NCI-H82 (cell line): ENCODE results near the gene CEACAM20.
A peak's percentile ranks its signal among the peaks of the same experiment; 100 is the strongest.

ENCODE experiments used
- DNase-seq: peaks from one replicate; lab custom pipeline; 2025; lab: John Stamatoyannopoulos, UW

Gene CEACAM20

DNA sequence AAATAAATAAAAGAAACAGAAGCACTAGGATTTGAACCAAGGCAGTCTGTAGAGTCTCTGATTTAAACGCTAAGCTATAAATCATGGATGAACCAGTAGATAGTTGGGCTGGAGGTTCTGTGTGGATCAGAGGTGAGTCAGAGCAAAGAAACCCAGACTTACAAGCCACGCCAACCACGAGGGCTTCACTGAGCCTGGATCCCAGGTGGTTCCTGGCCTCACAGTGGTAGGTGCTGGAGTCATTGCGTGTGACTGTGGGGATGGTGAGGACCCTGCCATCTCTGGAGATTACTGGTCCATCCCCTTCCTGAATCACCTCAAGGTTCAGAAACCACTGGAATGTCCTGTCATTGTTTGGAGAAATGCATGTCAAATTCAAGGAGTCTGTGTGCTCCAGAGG is 19.3 kb upstream of the CEACAM20 start:
- no peak for DNase-seq

DNA sequence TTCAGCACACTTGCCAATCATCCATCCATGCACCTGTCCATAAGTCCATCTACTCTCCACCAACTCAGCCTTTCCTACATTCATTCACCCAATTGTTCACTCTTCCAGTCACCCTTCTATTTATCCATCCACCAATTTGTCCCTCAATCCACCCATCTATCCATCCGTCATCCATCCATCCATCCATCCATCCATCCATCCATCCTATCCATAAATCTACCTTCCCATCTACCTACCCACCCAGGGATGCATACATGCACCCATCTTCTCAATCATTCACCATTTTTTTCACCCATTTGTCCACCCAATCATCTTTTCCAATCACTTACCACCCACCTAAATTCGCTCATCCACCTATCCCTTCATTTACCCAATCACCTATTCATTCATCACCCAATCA is 14.6 kb upstream of the CEACAM20 start:
- no peak for DNase-seq

DNA sequence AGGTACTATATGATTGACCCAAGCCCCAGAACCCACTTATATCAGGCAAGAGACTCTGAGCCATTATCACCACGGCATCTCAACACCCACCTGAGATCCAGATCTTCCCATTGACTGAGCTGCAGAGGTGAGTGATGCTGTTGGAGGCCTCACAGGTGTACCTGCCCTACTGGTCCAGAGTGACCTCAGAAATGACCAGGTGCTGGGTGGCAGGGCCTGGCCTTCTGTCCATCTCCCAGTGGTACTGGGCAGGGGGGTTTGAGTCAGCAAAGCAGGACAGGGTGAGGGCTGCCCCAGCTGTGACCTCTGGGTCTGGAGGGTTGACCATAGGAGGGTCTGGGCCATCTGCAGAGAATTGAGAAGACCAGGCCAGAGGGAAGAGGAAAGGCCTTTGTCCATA is 13.2 kb upstream of the CEACAM20 start:
- no peak for DNase-seq

DNA sequence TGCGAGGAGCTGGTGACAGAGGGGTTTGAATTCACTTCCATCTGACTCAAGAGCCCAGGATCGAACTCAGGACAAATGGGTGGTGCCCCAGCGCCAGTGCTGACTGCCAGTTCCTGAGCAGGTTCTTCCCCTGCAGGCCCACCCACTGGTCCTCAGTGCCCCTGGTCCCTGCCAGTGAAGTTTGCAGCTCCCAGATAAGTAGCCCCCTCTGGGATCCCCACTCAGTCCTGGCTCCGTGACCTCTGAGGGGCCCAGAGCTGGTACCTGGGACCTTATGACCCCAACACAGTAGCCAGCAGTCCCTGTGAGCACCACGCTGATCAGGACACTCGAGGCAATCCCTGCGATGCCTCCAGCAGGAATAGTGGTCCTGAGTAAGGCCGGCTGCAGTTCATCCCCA is 11.3 kb upstream of the CEACAM20 start:
- no peak for DNase-seq

DNA sequence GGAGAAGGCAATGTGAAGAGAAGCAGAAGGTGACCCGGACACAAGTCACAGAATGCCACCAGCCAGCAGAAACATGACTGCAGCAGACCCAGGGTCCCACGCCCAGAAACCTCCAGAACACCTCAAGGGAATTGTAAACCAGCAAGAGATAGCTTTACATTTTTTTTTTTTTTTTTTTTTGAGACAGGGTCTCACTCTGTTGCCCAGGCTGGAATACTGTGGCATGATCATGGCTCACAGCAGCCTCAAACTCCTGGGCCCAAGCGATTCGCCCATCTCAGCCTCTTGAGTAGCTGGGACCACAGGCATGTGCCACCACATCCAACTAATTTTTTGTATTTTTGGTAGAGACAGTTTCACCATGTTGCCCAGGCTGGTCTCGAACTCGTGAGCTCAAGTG is 10.5 kb upstream of the CEACAM20 start:
- DNase-seq: no peak

DNA sequence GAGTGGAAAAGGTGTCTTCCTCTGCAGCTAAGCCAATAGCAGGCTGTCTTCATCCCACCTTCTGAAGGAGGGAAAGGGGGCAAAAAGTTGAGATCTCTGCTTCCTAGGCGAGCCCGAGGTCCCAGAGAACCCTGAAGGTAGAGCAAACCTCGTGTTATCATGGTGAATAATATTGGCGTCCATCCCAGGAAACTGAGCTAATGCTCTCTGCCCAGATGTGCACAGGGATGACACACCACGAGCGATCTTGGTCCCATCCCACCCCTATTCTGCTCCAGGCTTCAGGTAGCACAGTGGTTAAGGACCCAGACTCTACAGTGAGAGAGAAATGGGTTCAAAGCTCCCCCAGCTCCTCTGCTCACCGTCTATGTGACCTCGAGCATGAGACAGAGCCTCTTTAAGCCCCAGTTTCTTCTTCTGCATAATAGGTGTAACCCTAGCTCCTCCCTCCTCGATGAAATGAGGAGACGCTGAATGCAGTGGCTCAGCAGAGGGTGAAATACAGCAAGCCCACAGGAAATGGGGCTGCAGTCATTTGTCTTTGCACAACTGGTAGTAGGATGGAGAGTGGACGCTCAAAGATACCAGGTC is 9.9 kb upstream of the CEACAM20 start:
- DNase-seq: no peak

DNA sequence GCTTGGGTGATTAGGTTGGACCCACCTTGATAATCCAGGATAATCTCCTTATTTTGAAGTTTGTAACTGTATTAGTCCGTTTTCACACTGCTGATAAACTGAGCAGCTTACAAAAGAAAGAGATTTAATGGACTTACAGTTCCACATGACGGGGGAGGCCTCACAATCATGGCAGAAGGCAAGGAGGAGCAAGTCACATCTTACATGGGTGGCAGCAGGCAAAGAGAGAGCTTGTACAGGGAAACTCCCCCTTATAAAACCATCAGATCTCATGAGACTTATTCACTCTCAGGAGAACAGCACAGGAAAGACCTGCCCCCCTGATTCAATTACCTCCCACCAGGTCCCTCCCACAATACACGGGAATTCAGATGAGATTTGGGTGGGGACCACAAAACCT is 5.9 kb upstream of the CEACAM20 start:
- DNase-seq: peak; percentile 47

DNA sequence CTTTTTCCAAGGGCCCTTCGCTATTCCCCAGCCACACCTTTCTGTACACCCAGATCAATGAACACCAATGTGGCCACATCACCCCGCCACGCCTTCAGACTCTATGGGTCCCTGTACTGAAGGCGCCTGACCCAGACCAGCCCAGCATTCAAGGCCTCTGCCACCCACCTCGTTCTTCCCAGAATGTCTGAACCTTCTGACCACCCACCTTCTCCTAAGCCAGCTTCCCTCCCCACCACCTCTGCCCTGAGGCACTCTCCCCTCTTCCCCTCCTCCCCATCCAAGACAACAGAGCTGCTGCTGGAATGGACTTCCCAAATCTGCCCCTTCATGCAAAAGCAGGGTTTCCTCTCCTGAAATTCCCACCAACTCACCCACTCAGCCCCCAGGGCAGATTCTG is 3.3 kb upstream of the CEACAM20 start:
- DNase-seq: no peak

DNA sequence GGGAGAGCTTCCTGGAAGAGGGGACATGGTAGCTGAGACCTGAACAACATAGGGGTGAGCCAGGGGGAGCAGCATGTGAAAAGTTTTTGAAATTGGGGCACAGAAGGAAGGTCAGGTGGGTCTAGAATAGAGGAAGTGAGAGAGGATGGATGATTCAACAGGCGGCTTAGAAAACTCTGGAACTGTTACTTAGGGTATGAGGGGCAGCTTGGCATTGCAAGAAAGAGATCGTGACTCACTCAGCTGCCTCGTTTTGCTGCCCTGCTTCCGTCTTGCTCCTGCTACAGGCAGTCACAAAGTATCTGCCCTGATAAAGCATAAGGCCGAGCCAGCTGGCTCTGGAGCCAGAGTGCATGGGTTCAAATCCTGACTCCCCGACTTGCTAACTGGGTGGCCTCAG is 1.3 kb upstream of the CEACAM20 start:
- DNase-seq: no peak

DNA sequence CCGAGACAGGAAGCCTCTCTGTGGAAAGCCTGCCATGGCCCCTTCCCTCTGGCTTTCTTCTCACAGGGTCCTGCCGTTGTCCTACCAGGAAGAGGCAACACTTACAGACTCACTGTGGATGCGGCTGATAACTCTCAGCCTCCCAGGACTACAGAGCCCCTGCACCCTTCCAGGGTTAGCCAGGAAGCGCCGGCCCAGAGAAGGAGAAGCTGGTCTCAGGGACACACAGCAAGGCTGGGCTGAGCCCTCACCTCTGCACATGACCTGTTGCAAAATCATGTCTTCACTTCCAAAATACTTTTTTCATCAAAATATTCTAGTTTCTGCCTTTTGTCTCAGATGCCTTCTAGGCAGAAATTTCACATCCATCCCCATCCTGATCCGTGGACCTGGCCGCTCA is 1.9 kb downstream of the CEACAM20 start:
- no peak for DNase-seq

DNA sequence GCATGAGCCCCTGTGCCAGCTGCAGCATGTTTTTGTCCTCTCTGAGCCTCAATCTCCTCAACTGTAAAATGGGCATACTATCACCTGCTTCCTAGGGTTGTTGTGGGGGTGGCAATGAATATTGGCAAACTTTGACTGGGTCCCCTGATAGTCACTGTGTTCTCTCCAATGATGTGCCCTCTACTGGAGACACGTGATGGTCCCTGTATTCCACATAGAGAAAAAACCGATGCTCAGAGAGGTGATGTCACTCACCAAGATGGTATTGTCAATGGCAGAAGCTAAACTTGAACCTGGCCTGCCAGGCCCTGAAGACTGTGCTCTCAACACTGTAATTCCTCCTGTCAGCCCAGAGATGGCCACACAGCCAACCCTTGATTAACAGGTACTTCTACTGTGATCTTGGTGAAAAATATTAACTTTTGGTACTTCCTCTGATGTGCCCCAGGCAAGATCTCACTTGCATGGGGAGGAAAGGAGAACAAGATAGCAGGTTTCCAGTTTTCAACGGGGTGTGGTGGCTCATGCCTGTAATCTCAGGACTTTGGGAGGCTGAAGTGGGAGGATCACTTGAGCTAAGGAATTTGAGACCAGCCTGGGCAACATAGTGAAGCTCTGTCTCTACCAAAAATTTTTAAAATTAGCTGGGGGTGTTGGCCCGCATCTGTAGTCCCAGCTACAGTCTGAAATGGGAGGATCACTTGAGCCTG is 3.6 kb downstream of the CEACAM20 start:
- no peak for DNase-seq

DNA sequence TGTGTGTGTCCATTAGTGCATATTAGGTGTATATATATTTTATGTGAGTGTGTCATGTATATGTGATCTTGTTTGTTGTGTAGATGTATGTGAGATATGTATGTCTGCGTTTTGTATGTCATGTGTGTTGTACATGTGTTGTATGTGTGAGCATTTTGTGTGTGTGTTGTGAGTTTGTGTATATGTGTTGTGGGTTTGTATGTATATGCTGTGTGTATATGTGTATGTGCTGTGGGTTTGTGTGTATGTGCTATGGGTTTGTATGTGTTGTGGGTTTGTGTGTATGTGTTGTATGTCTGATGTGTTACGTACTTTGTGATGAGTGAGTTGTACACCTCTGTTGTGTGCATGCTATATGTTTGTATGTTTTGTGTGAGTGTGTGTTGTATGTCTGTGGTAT is 8.1 kb downstream of the CEACAM20 start:
- no peak for DNase-seq

DNA sequence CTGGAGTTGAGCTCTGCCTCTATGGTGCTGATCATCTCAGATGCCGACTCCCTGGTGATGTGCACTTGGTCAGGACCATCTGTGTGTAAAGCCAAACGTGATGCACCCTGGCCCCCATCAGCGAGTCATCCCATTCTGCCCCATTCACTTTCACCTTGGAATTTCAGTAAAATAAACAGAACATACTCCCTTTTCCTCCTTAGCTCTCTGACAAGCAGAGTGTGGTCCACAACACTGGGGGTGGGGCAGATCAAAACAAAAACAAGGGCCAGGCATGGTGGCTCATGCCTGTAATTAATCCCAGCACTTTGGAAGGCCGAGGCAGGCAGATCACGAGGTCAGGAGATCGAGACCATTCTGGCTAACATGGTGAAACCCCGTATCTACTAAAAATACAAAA is 12.3 kb downstream of the CEACAM20 start:
- DNase-seq: no peak

DNA sequence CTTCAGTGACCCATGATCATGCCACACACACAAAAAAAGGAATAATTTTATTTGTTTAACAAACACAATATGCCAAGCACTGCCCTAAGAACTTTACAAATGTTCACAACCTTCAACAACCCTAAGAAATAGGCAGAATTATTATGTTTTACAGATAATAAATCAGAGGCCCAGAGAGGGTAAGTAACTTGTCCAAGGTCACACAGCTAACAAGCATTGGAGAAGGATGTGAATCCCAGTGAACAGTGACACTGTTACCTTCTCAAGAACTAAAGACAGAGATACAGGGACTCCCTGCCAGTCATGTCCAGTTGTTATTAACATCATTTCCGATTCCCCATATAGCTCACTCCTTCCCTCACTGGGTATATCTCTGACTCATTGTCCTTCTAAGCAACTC is 13.6 kb downstream of the CEACAM20 start:
- DNase-seq: no peak

DNA sequence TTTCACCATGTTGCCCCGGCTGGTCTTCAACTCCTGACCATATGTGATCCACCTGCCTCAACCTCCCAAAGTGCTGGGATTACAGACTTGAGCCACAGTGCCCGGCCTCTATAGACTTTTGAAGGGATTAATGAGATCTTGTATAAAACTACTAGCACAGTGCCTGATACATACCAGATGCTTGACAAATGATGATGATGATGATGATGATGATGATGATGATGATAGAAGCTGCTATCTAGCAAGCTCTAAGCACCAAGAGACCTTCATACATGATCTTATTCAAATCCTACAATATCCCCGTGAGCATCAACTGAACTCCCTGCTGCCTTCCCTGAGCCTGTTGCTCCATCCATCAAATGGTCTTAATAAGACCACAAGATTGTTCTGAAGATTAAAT is 14.4 kb downstream of the CEACAM20 start:
- DNase-seq: no peak

DNA sequence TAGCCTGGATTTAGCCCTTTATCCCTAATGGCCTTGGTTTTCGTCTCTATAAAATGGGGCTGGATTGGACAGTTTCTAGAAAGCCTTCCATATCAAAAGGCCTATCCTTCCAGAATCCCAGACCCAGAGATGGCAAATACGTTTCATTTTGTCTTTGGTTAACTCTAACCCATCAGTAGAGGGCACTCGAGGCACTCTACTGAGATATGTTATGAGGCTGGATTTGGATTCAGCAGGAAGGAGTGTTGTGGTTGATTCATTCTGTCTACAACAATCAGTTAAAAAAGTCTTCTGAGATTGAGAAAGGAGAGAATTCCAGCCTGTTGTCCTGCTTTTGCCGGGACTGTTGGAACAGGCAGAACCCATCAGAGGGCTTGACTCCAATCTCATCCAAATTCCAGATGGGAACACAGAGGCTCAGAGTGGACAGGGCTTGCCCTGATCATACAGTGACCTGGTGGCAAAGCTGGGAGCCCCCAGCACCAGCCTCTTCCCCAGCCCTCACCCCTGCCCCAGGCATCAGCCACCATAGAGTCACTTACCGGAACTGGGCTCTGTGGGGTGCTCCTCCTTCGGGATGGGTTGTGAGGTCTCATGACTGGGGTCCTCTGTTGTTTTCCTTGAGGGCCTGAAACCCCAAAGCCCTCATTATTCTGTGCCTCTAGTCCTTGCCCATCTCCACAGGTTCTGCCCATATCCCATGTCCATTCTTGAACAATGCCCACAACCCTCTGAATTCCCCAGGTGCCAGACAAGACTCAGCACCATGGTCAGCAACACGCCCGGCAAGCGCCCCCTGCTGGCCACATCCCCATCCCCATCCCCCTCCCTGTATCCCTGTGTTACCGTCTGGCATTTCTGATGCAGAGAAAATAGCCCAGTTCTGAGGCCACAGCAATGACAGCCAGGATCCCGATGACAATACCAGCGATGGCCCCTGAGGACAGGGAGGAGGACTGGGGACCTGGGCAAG is 16.9 kb downstream of the CEACAM20 start:
- DNase-seq: peak; percentile 56

DNA sequence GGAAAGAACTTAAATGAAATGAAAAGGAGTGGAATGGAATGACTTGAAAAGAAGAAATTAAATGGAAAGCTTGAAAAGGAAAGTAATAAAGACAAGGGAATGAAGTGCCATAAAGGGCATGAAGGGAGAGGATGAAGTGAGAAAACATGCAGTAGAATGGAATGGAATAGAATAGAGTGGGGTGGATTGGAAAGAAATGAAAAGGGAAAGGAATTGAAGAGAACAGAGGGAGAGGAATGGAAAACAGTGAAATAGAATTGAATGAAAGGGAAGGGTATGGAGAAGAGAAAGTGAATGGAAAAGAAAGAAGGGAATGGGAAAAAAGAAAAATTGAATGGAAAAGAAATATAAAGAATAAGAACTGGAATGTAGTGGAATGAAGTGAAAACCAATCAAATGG is 20.0 kb downstream of the CEACAM20 start:
- DNase-seq: no peak

DNA sequence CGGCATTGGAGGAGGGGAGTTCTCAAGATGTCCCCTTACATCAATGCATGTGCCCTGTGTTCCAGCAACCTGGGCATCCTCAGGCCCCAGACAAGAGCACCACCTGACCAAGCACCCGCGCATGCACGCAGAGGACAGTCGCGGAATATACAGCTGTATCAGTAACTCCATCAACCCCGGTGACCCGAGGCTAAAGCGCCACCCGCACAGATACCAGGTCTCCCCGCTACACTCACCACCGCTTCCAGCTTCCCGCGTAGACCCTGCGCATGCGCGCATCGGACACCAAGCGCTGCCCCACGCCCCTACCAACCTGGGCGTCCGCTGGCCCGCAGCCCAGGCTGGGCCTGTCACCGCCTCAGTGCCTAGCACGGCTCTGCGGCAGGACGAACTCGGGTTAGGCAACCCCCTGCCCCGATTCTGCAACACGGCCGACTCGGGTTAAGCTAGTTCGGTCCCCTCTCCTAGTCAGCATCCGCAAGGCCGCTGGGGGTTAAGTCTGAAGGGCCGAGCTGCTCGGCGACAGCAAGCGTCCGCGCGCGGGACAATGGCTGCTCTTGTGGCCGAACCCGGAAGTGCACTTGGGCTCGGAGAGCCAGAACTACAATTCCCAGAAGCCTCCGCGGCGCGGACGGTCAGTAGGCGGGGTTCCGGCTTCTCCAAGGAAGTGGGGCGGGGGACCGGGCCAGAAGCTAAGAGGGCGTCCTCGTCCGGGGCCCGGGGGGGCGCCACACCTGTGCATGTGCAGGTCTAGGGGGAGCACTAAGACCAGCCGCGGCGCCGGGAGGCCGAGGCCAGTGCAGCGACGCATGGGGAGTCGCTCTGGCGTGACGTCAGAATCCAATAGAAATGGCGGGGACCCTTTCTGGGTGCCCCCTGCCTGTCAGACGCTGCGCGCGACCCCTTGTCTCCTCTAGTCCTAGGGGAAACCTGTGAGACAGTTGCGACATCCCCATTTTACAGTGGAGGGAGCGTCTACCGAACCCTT is 29.2 kb downstream of the CEACAM20 start, which contains the start of gene ZNF180:
Gene ZNF180, minus strand, starts transcription at position 561 of the 988 bp plus-strand sequence. CDS start 3,188 bp downstream, outside the sequence.
- DNase-seq: peak; percentile 98

DNA sequence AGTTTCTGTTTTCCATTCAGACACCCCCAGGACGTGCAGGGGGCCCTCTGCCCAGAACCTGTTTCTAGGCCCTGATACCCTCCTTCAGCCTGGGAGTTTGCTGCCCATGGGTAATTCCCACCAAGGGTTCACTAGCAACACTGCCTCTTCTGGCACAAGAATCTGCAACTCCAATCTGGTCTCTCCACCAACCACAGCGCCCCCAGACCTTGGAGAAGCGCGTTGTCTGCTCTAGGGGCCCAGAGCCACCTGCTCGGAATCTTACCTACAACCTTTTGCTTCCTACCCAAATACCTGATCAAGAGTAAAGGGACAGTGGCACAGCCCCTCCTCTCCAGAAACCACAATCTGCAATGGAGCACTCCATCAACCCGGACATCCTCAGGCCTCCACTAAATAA is 29.9 kb downstream of the CEACAM20 start:
- no peak for DNase-seq

DNA sequence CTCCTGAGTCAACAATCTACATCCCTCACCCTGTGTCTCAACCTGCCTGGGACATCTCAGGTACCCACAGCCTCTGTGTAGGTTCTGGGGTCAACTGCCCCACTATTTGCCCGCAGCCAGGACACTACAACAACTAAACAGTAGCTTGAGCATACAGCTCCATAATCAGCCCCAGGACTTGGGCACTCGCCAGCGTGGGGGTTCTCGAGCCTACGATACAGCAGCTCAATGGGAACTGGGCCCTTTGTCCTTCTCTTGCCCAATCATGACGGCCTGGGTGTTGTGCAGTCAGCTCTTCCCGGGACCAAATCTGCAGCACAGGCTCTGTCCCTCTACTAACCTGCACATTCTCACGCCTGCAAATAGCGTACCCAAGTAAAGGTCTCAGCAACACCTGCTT is 30.5 kb downstream of the CEACAM20 start:
- DNase-seq: no peak

DNA sequence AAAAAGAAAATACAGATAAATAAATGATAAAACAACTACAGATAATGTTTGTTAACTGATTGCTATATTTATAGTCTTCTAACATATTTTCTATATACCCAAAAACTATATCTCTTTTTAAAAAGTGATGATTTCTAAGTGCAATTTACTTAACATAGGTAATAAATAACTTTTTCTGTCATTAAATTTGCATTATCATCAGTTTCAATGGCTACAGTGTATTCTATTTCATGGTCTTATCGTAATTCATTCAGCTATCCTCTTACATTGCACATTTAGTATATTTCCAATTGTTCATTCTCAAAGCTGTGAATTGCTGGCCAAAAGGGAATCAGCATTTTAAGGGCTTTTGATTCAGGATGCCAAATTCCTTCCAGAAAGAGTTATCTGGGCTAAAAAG is 32.8 kb downstream of the CEACAM20 start:
- no peak for DNase-seq
